ENCODE measurements around the gene CCDC8.
"Not testable (repeated sequence)": the region's sequence is repeated elsewhere in the genome, so short reads cannot be mapped to it uniquely, and the experiment has no call there.

CCDC8 gene

GRCh38 chr19:46428239-46429135 lies 15.1 kb upstream of the CCDC8 start, which contains the start of gene PNMA8C:
Gene PNMA8C (minus strand): TSS chr19:46428936. CDS start chr19:46428359, 577 bp downstream.
- DNase-seq = peak in 50 of 51 donors; percentile 24 to 93 (median 82)

- no peak for DNase-seq
Observed at GRCh38 chr19:46427518-46428045, 14.2 kb upstream of the CCDC8 start.

GRCh38 chr19:46426506-46427162 lies 13.3 kb upstream of the CCDC8 start:
- peak in 50 of 51 donors; percentile 16 to 88 (median 68) for DNase-seq

- peak in 3 of 51 donors; percentile 19 to 45 (median 36) for DNase-seq
Observed at GRCh38 chr19:46426035-46426505, 12.7 kb upstream of the CCDC8 start.

GRCh38 chr19:46423188-46423587 lies 9.8 kb upstream of the CCDC8 start:
- no peak for DNase-seq

GRCh38 chr19:46422344-46422743 lies 9.0 kb upstream of the CCDC8 start:
- no peak for DNase-seq

- no peak for DNase-seq
Observed at GRCh38 chr19:46420056-46420455, 6.7 kb upstream of the CCDC8 start.

- DNase-seq = peak in 49 of 51 donors; percentile 14 to 90 (median 75)
Observed at GRCh38 chr19:46415804-46416709, 2.7 kb upstream of the CCDC8 start.

- DNase-seq = not testable (repeated sequence)
Observed at GRCh38 chr19:46414899-46415298, 1.5 kb upstream of the CCDC8 start.

- no peak for DNase-seq
Observed at GRCh38 chr19:46412650-46413261, 608 bp downstream of the CCDC8 start.

- no peak for DNase-seq
Observed at GRCh38 chr19:46411925-46412649, 1.3 kb downstream of the CCDC8 start.

- DNase-seq = no peak
Observed at GRCh38 chr19:46411088-46411924, 2.1 kb downstream of the CCDC8 start.

GRCh38 chr19:46410205-46411087 lies 2.9 kb downstream of the CCDC8 start:
- DNase-seq = no peak

- DNase-seq = no peak
Observed at GRCh38 chr19:46409191-46409590, 4.2 kb downstream of the CCDC8 start.

GRCh38 chr19:46408664-46409039 lies 4.7 kb downstream of the CCDC8 start:
- peak in 35 of 51 donors; percentile 5 to 78 (median 46) for DNase-seq

- no peak for DNase-seq
Observed at GRCh38 chr19:46407856-46408663, 5.3 kb downstream of the CCDC8 start.

GRCh38 chr19:46406976-46407375 lies 6.4 kb downstream of the CCDC8 start:
- no peak for DNase-seq
